GM23338 (cell line): ENCODE measurements around the gene PRELP. TPM values are rescaled to one million over a fixed set of nuclear protein-coding genes. Genes with fewer than 3 reads are reported as not detected.

ENCODE experiments used
- ATAC-seq: fragments of 200-7000 bp; cut with Tn5 transposase; 3 replicates; pipeline ENCODE4 v1.9.1; 2020
- DNase-seq: peaks from one replicate; pipeline ENCODE4 v3.0.0-alpha.2; 2015; ENCODE audit warnings: low spot score
- H2AFZ ChIP-seq: fragments of 200-600 bp; sonication (generic); 2 replicates; pipeline ENCODE4 v1.8.0; 2016; ENCODE audit warnings: antibody characterized with exemption, mild to moderate bottlenecking, moderate library complexity
- H3F3A ChIP-seq: fragments of 200-600 bp; sonication (generic); replicated peaks from 2 replicates; pipeline ENCODE4 v1.8.0; 2017; ENCODE audit warnings: antibody characterized with exemption, mixed run types, low read depth
- H3K27ac ChIP-seq: fragments of 200-600 bp; sonication (generic); 2 replicates; pipeline ENCODE4 v1.6.1; 2016; ENCODE audit warnings: low read depth
- H3K27me3 ChIP-seq: fragments of 200-600 bp; sonication (generic); 2 replicates; pipeline ENCODE4 v1.8.0; 2016; ENCODE audit warnings: mild to moderate bottlenecking, mixed run types, moderate library complexity; ENCODE audit not compliant: insufficient read depth
- H3K36me3 ChIP-seq: fragments of 200-600 bp; sonication (generic); 2 replicates; pipeline ENCODE4 v1.8.0; 2016; ENCODE audit warnings: mild to moderate bottlenecking; ENCODE audit not compliant: insufficient read depth
- H3K4me1 ChIP-seq: fragments of 200-600 bp; sonication (generic); 2 replicates; pipeline ENCODE4 v1.8.0; 2016; ENCODE audit warnings: mild to moderate bottlenecking, moderate library complexity; ENCODE audit not compliant: insufficient read depth
- H3K4me2 ChIP-seq: fragments of 200-600 bp; sonication (generic); 2 replicates; pipeline ENCODE4 v1.7.1; 2017; ENCODE audit warnings: mixed run types
- H3K4me3 ChIP-seq: fragments of 200-600 bp; sonication (generic); 2 replicates; pipeline ENCODE4 v1.6.1; 2016; ENCODE audit warnings: mixed run types
- H3K79me2 ChIP-seq: fragments of 200-600 bp; sonication (generic); replicated peaks from 2 replicates; pipeline ENCODE4 v1.8.0; 2017; ENCODE audit warnings: mild to moderate bottlenecking; ENCODE audit not compliant: insufficient read depth
- H3K9me2 ChIP-seq: fragments of 200-600 bp; sonication (generic); 2 replicates; pipeline ENCODE4 v1.8.0; 2017; ENCODE audit not compliant: insufficient read depth
- H4K20me1 ChIP-seq: fragments of 200-600 bp; sonication (generic); replicated peaks from 2 replicates; pipeline ENCODE4 v1.8.0; 2017; ENCODE audit warnings: mild to moderate bottlenecking; ENCODE audit not compliant: insufficient read depth
- H3K27ac Mint-ChIP-seq: 2 replicates; pipeline ENCODE4 v1.8.0; 2020; ENCODE audit warnings: inconsistent platforms, mild to moderate bottlenecking, moderate library complexity, mixed read lengths
- H3K27me3 Mint-ChIP-seq: 3 replicates; pipeline ENCODE4 v1.8.0; 2022; ENCODE audit warnings: low read depth, mild to moderate bottlenecking, moderate library complexity, mixed read lengths, inconsistent platforms; ENCODE audit not compliant: insufficient read depth, poor library complexity
- H3K36me3 Mint-ChIP-seq: 3 replicates; pipeline ENCODE4 v1.8.0; 2021; ENCODE audit warnings: low read depth, mild to moderate bottlenecking, inconsistent platforms, moderate library complexity, mixed read lengths
- H3K4me1 Mint-ChIP-seq: 3 replicates; pipeline ENCODE4 v1.8.0; 2020; ENCODE audit warnings: mild to moderate bottlenecking, inconsistent platforms, mixed read lengths
- H3K4me3 Mint-ChIP-seq: 3 replicates; pipeline ENCODE4 v1.8.0; 2021; ENCODE audit warnings: moderate library complexity, mild to moderate bottlenecking, inconsistent platforms, mixed read lengths
- H3K9me3 Mint-ChIP-seq: 3 replicates; pipeline ENCODE4 v1.8.0; 2020; ENCODE audit warnings: moderate library complexity, mild to moderate bottlenecking, inconsistent platforms, mixed read lengths
- ETS1 ChIP-seq: IDR thresholded peaks from 2 replicates; pipeline ENCODE4 v1.6.1; 2016; ENCODE audit warnings: antibody characterized with exemption
- EZH2 ChIP-seq: fragments of 200-600 bp; sonication (generic); IDR thresholded peaks from one replicate; pipeline ENCODE4 v1.8.0; 2017; ENCODE audit warnings: antibody characterized with exemption, mild to moderate bottlenecking, low read depth; ENCODE audit not compliant: unreplicated experiment
- NANOG ChIP-seq: IDR thresholded peaks from 2 replicates; pipeline ENCODE4 v1.6.1; 2016; ENCODE audit warnings: antibody characterized with exemption, borderline replicate concordance
- POLR2AphosphoS5 ChIP-seq: IDR thresholded peaks from 2 replicates; pipeline ENCODE4 v1.6.1; 2016; ENCODE audit warnings: antibody characterized with exemption, low read depth
- REST ChIP-seq: IDR thresholded peaks from one replicate; pipeline ENCODE4 v1.6.1; 2018; ENCODE audit warnings: antibody characterized with exemption; ENCODE audit not compliant: unreplicated experiment
- ZNF114 ChIP-seq: fragments of 250-450 bp; sonication (Bioruptor Pico); IDR thresholded peaks from 2 replicates; pipeline ENCODE4 v1.5.0; 2020; ENCODE audit warnings: mild to moderate bottlenecking, moderate library complexity
- ZNF331 ChIP-seq: fragments of 250-450 bp; sonication (Bioruptor Pico); IDR thresholded peaks from 2 replicates; pipeline ENCODE4 v1.5.0; 2020; ENCODE audit warnings: low read depth, mild to moderate bottlenecking, moderate library complexity
- ZNF462 ChIP-seq: fragments of 250-450 bp; sonication (Bioruptor Pico); IDR thresholded peaks from 2 replicates; pipeline ENCODE4 v1.5.0; 2020; ENCODE audit warnings: mild to moderate bottlenecking, moderate library complexity
- polyA plus RNA-seq: library from polyadenylated mRNA; unstranded; fragments of >200 nt; fragmentation: Nextera tagmentation; extraction: Ambion mirVana; gene quantifications from 2 replicates; pipeline ENCODE4 v1.2.1, GENCODE V29; 2016
- total RNA-seq: library from RNA; depleted of rRNA; stranded (reverse); fragments of >200 nt; shearing (Covaris generic); gene quantifications from 2 replicates; pipeline ENCODE4 v1.2.3, GENCODE V29; 2014

Gene PRELP
- total and polyA plus RNA-seq, 2 experiments from 2014 or later: 0.03 TPM

- no peak for TF ChIP-seq REST
- TF ChIP-seq ZNF331 (CRISPR knock-in tag): no peak
Measured at GRCh38 chr1:203444171-203444576, 31.4 kb upstream of the PRELP start (continued).

GRCh38 chr1:203447151-203447550 is 28.5 kb upstream of the PRELP start:
- no peak overlapping the region for H3K4me3 ChIP-seq
- Mint-ChIP-seq H3K4me3 (no peak overlapping the region), H3K36me3 (peaks cover 7% of the 10 kb centered on the region; the same call in 1 of the 3 replicates), H3K9me3 (peaks cover 16% of the 10 kb centered on the region), H3K4me1 (peaks cover 28% of the 10 kb centered on the region), H3K27ac (no peak overlapping the region), H3K27me3 (peaks cover 6% of the 10 kb centered on the region)
- H4K20me1 ChIP-seq: no peaks in the 10 kb centered on the region
- no peaks in the 10 kb centered on the region for H3K9me2 ChIP-seq
- H3K36me3 ChIP-seq: no peaks in the 10 kb centered on the region
- H3F3A ChIP-seq: no peaks in the 10 kb centered on the region
- H3K27ac ChIP-seq: no peak overlapping the region
- H3K4me2 ChIP-seq: no peak overlapping the region
- no peaks in the 10 kb centered on the region for H3K27me3 ChIP-seq
- ATAC-seq (no peak), DNase-seq (no peak)
- H3K4me1 ChIP-seq: peaks cover 22% of the 10 kb centered on the region
- no peak overlapping the region for H2AFZ ChIP-seq
- H3K79me2 ChIP-seq: no peaks in the 10 kb centered on the region
- TF ChIP-seq EZH2 (no peak), REST (no peak), ZNF331 (CRISPR knock-in tag) (no peak), NANOG (no peak), ETS1 (no peak), POLR2AphosphoS5 (no peak), ZNF462 (no peak), ZNF114 (CRISPR knock-in tag) (no peak)
